Fibroblast of pulmonary artery (primary cell): ENCODE data around the gene GOLGA8T.
"Not testable (repeated sequence)": the region's sequence is repeated elsewhere in the genome, so short reads cannot be mapped to it uniquely, and the experiment has no call there.

Experiments used
- DNase-seq: peaks from one replicate; pipeline ENCODE4 v3.0.0-alpha.2; 2010; ENCODE audit warnings: low read depth
- H3K4me3 ChIP-seq: replicated peaks from 2 replicates; pipeline ENCODE4 v1.5.1; 2011; ENCODE audit warnings: low read depth, mild to moderate bottlenecking, control low read depth, low read length, moderate library complexity

GOLGA8T gene

GRCh38 chr15:30134751-30135150, at the start of gene GOLGA8T:
GOLGA8T (plus strand) TSS chr15:30135051; CDS start chr15:30135149, 98 bp downstream.
- H3K4me3 ChIP-seq, DNase-seq: not testable (repeated sequence)

DNA sequence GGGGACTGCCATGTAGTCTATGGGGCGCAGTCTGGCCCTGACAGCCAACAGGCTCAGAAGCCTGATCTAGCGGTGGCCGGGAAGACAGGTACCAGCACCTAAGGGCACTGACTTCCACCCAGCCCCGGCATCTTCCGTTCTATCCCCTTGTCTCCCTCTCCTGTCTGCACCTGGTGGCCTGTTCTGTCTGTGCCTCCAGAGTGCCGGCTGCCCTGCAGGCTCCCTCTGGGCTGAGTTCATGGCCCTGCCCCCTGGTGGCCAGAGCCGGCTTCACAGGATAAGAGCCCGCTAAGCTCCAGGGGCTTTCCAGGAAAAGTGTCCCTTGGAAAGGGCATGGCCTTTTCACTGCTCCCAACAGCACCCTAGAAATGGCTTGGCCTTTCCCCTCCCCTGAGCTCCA, 37.0 kb upstream of the GOLGA8T start:
- not testable (repeated sequence) for H3K4me3 ChIP-seq, DNase-seq

GRCh38 chr15:30102890-30103289, 32.0 kb upstream of the GOLGA8T start:
- H3K4me3 ChIP-seq, DNase-seq: not testable (repeated sequence)

DNA sequence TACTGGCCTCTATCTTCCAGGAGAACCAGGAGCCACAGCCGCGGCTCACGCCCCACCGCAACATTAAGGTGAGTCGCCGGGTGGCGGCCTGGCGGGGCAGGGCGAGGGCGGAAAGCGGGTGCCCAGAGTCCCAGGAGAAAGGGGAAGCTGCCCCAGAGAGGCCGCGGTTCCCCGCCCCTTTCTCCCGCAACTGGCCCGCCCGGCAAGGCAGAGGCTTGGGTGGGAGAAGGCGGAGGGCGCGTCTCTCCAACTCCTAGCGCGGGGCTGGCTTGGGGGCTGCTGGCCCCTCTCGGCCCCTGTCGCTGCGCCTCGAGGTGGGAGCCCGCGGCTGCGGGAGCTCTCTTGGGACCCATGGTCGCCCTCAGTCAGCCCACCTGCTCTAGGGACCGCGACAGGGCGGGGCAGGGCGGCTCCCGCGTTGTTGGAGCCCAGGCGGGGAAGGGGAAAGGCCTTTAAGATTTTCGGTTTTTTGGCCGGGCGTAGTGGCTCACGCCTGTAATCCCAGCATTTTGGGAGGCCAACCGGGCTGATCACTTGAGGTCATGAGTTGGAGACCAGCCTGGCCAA, 30.8 kb upstream of the GOLGA8T start:
- peak overlapping the region; percentile 40 for H3K4me3 ChIP-seq

GRCh38 chr15:30110591-30110990, 24.3 kb upstream of the GOLGA8T start:
- DNase-seq, H3K4me3 ChIP-seq: not testable (repeated sequence)

More for the DNA sequence above, 30.8 kb upstream of the GOLGA8T start:
- DNase-seq: not testable (repeated sequence)

- DNase-seq: peak; percentile 11
- H3K4me3 ChIP-seq: not testable (repeated sequence)
These were observed 4.8 kb upstream of the GOLGA8T start for GRCh38 chr15:30130066-30130465.

- not testable (repeated sequence) for H3K4me3 ChIP-seq, DNase-seq
These were observed 8.4 kb downstream of the GOLGA8T start for GRCh38 chr15:30143246-30143645.

GRCh38 chr15:30149891-30150290, 15.0 kb downstream of the GOLGA8T start:
- not testable (repeated sequence) for DNase-seq, H3K4me3 ChIP-seq

DNA sequence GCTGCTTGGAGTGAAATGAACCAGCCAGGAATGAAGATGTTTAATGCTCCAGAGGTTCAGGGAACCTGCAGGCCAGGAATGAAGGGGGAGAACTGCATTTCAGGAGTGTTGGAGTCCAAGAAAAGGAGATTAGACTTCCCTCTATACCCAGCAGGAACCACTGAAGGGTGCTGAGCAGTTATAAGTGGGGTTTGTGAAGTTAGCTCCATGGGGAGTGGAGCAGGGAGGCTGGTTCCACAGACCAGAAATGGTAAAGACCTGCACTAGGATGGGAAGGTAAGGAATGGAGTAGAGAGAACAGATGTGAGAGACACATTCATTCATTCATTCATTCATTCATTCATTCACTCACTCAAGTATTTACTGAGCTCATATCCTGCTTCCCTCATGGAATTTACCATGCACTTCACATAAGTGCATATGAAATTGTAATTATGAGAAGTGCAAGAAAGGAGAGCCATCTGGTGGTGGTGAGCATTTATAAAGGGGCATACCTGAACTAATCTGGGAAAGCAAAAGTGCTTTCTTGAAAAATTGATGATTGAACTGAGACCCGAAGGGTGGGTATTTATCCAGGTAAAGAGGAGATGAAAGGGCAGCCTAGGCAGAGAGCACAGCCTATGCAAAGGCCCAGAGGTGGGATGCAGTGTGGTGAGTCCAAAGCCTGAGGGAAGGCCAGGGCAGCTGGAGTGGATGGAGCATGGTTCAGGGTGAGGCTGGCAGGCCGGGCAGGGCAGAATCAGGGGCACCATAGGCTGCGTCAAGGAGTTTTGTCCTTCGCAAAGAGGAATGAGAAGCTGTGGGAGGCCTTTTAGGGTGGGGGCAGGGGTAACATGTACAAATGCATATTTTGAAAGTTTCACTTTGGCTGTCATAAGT, 27.9 kb downstream of the GOLGA8T start:
- not testable (repeated sequence) for DNase-seq, H3K4me3 ChIP-seq

DNA sequence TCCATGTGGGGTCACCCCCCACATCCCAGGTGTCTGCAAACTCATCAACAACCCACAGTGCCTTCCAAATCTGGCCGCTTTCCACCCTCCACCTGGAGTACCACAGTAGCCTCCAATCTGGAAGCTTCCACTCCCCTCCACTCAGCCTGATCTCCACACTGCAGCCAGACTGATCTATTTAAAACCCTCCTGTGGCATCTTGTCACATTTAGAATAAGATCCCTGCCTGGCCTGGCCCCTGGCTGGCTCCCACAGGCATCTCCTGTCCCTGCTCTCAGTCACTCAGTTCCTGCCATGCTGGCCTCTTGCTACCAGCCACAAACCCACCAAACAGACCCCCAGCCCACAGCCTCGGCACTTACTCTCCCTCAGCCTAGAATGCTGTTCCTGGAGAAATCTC, 28.9 kb downstream of the GOLGA8T start:
- not testable (repeated sequence) for H3K4me3 ChIP-seq, DNase-seq

GRCh38 chr15:30164257-30164656, 29.4 kb downstream of the GOLGA8T start:
- not testable (repeated sequence) for DNase-seq, H3K4me3 ChIP-seq

- not testable (repeated sequence) for H3K4me3 ChIP-seq, DNase-seq
These were observed 32.6 kb downstream of the GOLGA8T start for GRCh38 chr15:30167403-30167802.

GRCh38 chr15:30167886-30168285, 33.0 kb downstream of the GOLGA8T start:
- H3K4me3 ChIP-seq, DNase-seq: not testable (repeated sequence)

DNA sequence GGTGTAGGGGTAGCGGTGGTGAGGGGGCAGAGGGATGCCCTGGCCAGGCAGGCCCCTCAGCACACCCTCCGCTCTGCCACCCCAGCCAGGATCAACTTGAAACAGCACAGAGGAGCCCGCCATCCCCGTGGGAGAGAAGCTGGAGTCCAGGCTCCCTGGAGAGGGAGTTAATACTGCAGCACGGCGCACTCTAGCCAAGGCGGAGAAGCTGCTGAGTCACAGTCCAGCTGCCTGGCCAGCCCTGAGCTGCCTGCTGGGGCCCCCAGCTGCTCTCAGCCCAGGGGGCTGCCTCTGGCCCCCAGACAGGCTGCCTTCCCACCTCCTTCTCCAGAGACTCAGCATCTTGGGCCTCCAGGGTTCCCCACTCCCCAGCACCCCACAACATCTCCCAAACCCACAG, 36.6 kb downstream of the GOLGA8T start:
- DNase-seq: not testable (repeated sequence)

GRCh38 chr15:30173041-30173608, 38.3 kb downstream of the GOLGA8T start:
- DNase-seq, H3K4me3 ChIP-seq: not testable (repeated sequence)

More for the DNA sequence above, 36.6 kb downstream of the GOLGA8T start:
- H3K4me3 ChIP-seq: not testable (repeated sequence)

GRCh38 chr15:30175291-30175690, 40.4 kb downstream of the GOLGA8T start:
- H3K4me3 ChIP-seq, DNase-seq: not testable (repeated sequence)

DNA sequence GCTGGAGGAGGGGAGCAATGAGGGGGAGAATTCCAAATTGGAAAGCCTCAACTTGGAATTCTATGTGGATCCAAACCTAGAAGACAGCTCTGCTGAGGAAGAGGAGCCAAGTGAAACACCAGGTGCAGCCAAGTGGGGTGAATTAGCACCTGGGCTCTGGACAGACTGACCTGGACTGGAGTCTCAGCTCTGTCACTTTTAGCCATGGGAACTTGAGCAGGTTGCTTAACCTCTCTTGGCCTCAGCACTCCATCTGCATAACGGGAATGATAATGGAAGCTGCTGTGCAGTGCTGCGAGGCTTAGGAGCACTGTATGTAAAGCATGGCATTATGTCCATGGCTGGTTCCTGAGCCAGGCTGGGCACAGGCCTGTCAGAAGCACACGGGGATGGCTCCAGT, 41.8 kb downstream of the GOLGA8T start:
- H3K4me3 ChIP-seq, DNase-seq: not testable (repeated sequence)

DNA sequence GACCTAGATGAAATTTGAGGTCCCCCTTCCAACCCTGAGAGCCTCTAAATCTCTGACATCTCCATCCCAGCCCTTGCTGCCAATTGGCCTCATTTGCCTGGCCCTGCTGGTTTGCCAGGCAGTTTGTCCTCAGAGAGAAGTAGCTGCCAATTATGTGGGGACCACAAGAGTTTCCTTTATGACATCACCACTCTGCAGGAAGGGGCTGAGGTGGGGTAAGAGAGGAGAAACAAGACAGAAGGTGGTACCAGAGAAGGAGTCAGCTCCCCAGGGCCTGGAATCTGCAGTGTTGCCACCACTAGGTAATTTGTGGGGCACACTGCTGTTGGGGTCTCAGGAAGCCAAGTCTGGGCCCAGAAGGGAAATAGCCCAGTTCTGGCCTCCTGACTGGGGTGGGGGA, 45.0 kb downstream of the GOLGA8T start:
- not testable (repeated sequence) for DNase-seq, H3K4me3 ChIP-seq

DNA sequence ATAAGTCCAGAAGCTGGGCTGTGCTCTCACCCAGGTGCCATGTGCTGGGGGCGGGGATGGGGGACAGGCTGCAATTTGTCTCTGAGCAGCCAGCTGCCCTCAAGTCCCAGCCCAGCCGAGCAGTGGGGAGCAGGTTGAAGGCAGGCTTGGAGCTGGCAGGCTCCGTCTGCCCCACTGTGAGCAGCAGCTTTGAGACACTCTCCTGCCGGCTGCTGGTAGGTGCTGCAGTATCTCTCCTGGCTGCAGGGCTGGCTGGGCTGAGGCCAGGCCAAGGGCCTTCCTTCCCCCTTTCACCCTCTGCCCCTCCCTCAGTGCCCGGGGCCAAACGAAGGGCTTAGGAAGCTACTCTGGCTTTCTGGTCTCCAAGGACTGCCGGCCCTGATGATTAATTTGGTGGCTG, 50.6 kb downstream of the GOLGA8T start:
- not testable (repeated sequence) for DNase-seq, H3K4me3 ChIP-seq
